Calu3 (cell line): ENCODE measurements around the gene MAML3. TPM values are rescaled to one million over a fixed set of nuclear protein-coding genes. Genes with fewer than 3 reads are reported as not detected.

ENCODE experiments used
- BruUV-seq: library from RNA; stranded (reverse); fragments of 400-500 nt; replicated peaks from 2 replicates; lab custom pipeline; 2021; lab: Mats Ljungman, UMichigan
- CTCF ChIA-PET: fragments of 300-600 bp; sonication (Branson Sonifier 250); formaldehyde crosslinking; loops from one replicate; lab custom pipeline; 2022; ENCODE audit warnings: antibody characterized with exemption; lab: Charles Lee
- DNase-seq: peaks from one replicate; pipeline ENCODE4 v3.0.0; 2022
- H3K27ac Mint-ChIP-seq: one replicate; pipeline ENCODE4 v1.8.0; 2022; ENCODE audit warnings: mixed read lengths; ENCODE audit not compliant: unreplicated experiment
- H3K27me3 Mint-ChIP-seq: one replicate; pipeline ENCODE4 v1.8.0; 2022; ENCODE audit warnings: mixed read lengths; ENCODE audit not compliant: unreplicated experiment
- H3K36me3 Mint-ChIP-seq: one replicate; pipeline ENCODE4 v1.8.0; 2022; ENCODE audit warnings: mild to moderate bottlenecking, moderate library complexity, mixed read lengths; ENCODE audit not compliant: insufficient read depth, unreplicated experiment
- H3K4me1 Mint-ChIP-seq: one replicate; pipeline ENCODE4 v1.8.0; 2022; ENCODE audit warnings: mild to moderate bottlenecking, low read depth, mixed read lengths; ENCODE audit not compliant: unreplicated experiment
- H3K4me3 Mint-ChIP-seq: one replicate; pipeline ENCODE4 v1.8.0; 2022; ENCODE audit warnings: mild to moderate bottlenecking, low read depth, moderate library complexity, mixed read lengths; ENCODE audit not compliant: unreplicated experiment
- H3K9me3 Mint-ChIP-seq: one replicate; pipeline ENCODE4 v1.8.0; 2022; ENCODE audit warnings: low read depth, mixed read lengths; ENCODE audit not compliant: unreplicated experiment
- CTCF ChIP-seq: fragments of 200-600 bp; IDR thresholded peaks from one replicate; pipeline ENCODE4 v1.8.0; 2022; ENCODE audit warnings: antibody characterized with exemption; ENCODE audit not compliant: unreplicated experiment
- intact Hi-C: fragments of 100-400 bp; cut with micrococcal nuclease; formaldehyde crosslinking; loops from one replicate; pipeline ENCODE4 v1.10.0; 2022; ENCODE audit not compliant: unreplicated experiment
- total RNA-seq: library from RNA; stranded (reverse); gene quantifications from 2 replicates; pipeline ENCODE4 v1.2.3, GENCODE V29; 2022

The MAML3 gene
- total RNA-seq, 1 experiment from 2014 or later = 4.0 TPM

GRCh38 chr4:139782926-139783522 lies 371.0 kb downstream of the MAML3 start:
- no TSS peak for BruUV-seq
- CTCF ChIA-PET = no interaction called here
- no peaks in the 10 kb centered on the region for H3K36me3 Mint-ChIP-seq
- intact Hi-C loops = no loop called here
- H3K27me3 Mint-ChIP-seq = no peaks in the 10 kb centered on the region
- H3K9me3 Mint-ChIP-seq = no peaks in the 10 kb centered on the region
- H3K27ac Mint-ChIP-seq = no peak overlapping the region
- TF ChIP-seq CTCF = no peak
- H3K4me1 Mint-ChIP-seq = peaks cover 16% of the 10 kb centered on the region
- H3K4me3 Mint-ChIP-seq = no peak overlapping the region
- no peak for DNase-seq

DNA sequence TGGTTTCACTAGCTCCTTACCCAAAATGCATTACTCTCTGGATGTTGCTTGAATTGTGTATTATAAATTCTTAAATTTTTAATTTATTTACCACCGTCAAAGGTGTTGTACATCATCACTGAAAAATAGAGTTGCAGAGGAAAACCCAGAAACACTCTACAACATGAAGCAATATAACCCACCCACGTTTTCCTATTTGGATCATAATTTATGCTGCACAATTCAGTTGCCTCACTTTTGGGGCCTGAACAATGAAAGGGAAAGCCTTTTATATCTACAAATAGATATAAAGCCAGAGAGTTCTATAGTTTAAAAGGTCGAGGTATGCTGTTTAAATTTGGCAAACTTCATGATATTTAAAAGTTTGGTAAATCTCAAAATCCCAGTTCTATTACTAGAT lies 372.9 kb downstream of the MAML3 start:
- H3K27me3 Mint-ChIP-seq = no peaks in the 10 kb centered on the region
- no peak for DNase-seq
- intact Hi-C loops = no loop called here
- CTCF ChIA-PET = no interaction called here
- no peak overlapping the region for H3K27ac Mint-ChIP-seq
- H3K36me3 Mint-ChIP-seq = no peaks in the 10 kb centered on the region
- no TSS peak for BruUV-seq
- no peak overlapping the region for H3K4me3 Mint-ChIP-seq
- peaks cover under 1% of the 10 kb centered on the region for H3K4me1 Mint-ChIP-seq
- H3K9me3 Mint-ChIP-seq = no peaks in the 10 kb centered on the region
- TF ChIP-seq CTCF = no peak

DNA sequence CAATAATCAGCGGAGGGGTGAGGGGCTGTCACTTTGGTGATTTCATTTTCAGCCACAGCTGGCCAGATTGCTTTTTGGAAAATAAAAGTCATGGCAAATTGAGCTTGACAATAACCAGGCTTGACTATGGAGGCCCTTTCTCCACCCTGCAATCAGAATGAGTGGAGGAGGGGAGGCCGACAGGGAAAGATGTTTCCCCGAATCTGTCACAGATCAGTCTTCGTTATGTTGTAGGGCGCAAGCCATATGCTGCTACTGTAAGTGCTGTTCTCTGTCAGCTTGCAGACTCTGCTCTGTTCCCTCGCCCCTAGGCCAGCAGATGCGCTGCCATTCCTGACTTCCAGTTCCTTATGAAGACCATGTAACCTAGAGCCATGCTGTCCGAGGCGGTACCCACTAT lies 374.3 kb downstream of the MAML3 start:
- Mint-ChIP-seq H3K9me3 (no peaks in the 10 kb centered on the region), H3K27me3 (no peaks in the 10 kb centered on the region), H3K4me3 (no peak overlapping the region), H3K36me3 (no peaks in the 10 kb centered on the region), H3K27ac (no peak overlapping the region), H3K4me1 (no peaks in the 10 kb centered on the region)
- no peak for TF ChIP-seq CTCF
- no peak for DNase-seq
- CTCF ChIA-PET = no interaction called here
- BruUV-seq = no TSS peak
- intact Hi-C loops = no loop called here

- DNase-seq = no peak
- Mint-ChIP-seq H3K4me1 (no peaks in the 10 kb centered on the region), H3K36me3 (no peaks in the 10 kb centered on the region), H3K27ac (no peak overlapping the region), H3K4me3 (no peak overlapping the region), H3K9me3 (no peaks in the 10 kb centered on the region), H3K27me3 (no peaks in the 10 kb centered on the region)
- CTCF ChIA-PET = no interaction called here
- intact Hi-C loops = no loop called here
- TF ChIP-seq CTCF = no peak
- no TSS peak for BruUV-seq
Observed at GRCh38 chr4:139777757-139778156, 376.2 kb downstream of the MAML3 start.
